ENCODE measurements around the gene SP1. TPM values are rescaled to one million over a fixed set of nuclear protein-coding genes. Genes with fewer than 3 reads are reported as not detected.
"Not testable (repeated sequence)": the region's sequence is repeated elsewhere in the genome, so short reads cannot be mapped to it uniquely, and the experiment has no call there.

The SP1 gene
- total RNA-seq (34.8 TPM), polyA plus RNA-seq (ENCODE audit: insufficient read depth in 1 of 8, insufficient read length in 8 of 8, low replicate concordance in 1 of 8) (10 to 100 TPM; 28.7 to 48.3 (median 37.4) TPM)
- long read RNA-seq, donor 1, partial matches to known transcripts = 9 of 13 reads
- long read RNA-seq, donor 1, other reads (novel, unspliced or antisense) = 0 of 13 reads
- long read RNA-seq, donor 2 = 0 reads
- long read RNA-seq, donor 3, transcript SP1-203 (2 exons, 1,061 nt) = major isoform, 7 of 27 reads
- long read RNA-seq, donor 3, partial matches to known transcripts = 17 of 27 reads
- long read RNA-seq, donor 3, other reads (novel, unspliced or antisense) = 0 of 27 reads
- long read RNA-seq, donor 4, partial matches to known transcripts = 14 of 15 reads
- long read RNA-seq, donor 4, other reads (novel, unspliced or antisense) = 0 of 15 reads
- long read RNA-seq, donor 5, transcript SP1-203 (2 exons, 1,061 nt) = major isoform, 10 of 26 reads
- long read RNA-seq, donor 5, partial matches to known transcripts = 12 of 26 reads
- long read RNA-seq, donor 5, other reads (novel, unspliced or antisense) = 0 of 26 reads
- long read RNA-seq, donor 6, transcript SP1-203 (2 exons, 1,061 nt) = major isoform, 8 of 40 reads
- long read RNA-seq, donor 6, partial matches to known transcripts = 30 of 40 reads
- long read RNA-seq, donor 6, other reads (novel, unspliced or antisense) = 0 of 40 reads
- long read RNA-seq, donor 7, partial matches to known transcripts = 5 of 10 reads
- long read RNA-seq, donor 7, other reads (novel, unspliced or antisense) = 0 of 10 reads
- long read RNA-seq, donor 8, partial matches to known transcripts = 21 of 28 reads
- long read RNA-seq, donor 8, other reads (novel, unspliced or antisense) = 0 of 28 reads
- long read RNA-seq, donor 9, partial matches to known transcripts = 15 of 17 reads
- long read RNA-seq, donor 9, other reads (novel, unspliced or antisense) = 0 of 17 reads
- long read RNA-seq, donor 10, transcript SP1-203 (2 exons, 1,061 nt) = major isoform, 6 of 31 reads
- long read RNA-seq, donor 10, partial matches to known transcripts = 25 of 31 reads
- long read RNA-seq, donor 10, other reads (novel, unspliced or antisense) = 0 of 31 reads
- long read RNA-seq, donor 11, partial matches to known transcripts = 11 of 12 reads
- long read RNA-seq, donor 11, other reads (novel, unspliced or antisense) = 0 of 12 reads

DNA sequence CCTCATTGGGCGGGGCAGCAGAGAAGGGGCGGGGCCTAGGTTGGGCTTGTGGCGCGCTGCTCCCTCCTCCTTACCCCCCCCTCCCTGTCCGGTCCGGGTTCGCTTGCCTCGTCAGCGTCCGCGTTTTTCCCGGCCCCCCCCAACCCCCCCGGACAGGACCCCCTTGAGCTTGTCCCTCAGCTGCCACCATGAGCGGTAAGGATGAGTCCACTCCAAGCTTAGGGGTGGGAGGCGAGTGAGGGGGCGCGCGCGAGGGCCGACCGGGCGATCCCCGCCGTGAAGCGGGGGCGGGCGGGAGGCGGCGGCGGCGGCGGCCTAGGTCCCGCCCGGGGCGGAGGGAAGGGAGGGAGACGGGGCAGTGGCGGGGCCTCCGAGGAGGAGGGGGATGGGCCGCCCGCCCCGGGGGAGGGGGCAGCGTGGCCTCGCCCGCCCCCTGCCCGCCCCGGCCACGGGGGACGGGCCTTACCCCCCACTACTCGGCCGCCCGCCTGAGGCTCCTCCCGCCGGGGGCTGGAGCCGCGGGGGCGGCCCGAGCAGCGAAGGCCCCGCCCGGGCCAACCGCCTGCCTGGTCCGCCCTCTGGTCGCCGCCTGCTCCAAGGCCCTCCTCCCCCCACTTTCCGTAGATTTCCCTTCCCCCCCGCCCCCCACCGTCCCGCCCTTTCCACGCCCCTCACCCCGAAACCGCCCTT is at the start of gene SP1:
Gene SP1 (plus strand): TSS at position 73 of the 690 bp plus-strand sequence. CDS start 116 bp downstream, at position 189.
- Histone ChIP-seq H3K4me1 (ENCODE audit: control insufficient read depth, insufficient read depth, low read length) (peaks cover 32% of the 10 kb centered on the region), H3K9me3 (replicated peaks; ENCODE audit: control insufficient read depth, low read depth, low read length) (no peaks in the 10 kb centered on the region), H3K27ac (ENCODE audit: low read length) (peak within 1 kb of the TSS; percentile 95), H3K4me3 (ENCODE audit: low read length) (peak within 1 kb of the TSS; percentile 59), H3K36me3 (ENCODE audit: control insufficient read depth, insufficient read depth, low read length) (peaks cover 32% of the 10 kb centered on the region), H3K27me3 (ENCODE audit: control insufficient read depth, insufficient read depth, low read length) (no peaks in the 10 kb centered on the region)
- 3% methylated on average over 18 of the region's 71 CpGs for WGBS (ENCODE audit: insufficient coverage)
- peak; percentile 98 for DNase-seq

DNA sequence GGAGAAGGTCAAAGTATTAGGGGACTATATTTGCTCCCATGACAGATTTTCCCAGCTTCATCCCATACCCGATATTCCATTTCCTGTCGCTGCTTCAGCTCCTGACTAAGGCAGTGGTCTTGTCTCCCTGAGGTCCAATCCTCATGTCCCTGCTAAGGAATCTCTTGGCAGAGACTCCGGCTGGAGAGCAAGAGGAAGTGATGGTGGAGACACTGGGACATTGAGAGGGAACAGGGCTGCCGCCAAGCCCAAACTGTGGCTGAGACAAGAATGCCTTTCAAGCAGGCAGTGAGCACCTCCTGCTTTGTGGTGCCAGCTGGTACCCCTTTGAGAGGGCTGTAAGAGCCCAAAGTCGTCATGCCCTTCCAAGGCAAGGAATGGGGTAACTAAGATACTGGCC is 49.3 kb upstream of the SP1 start:
- no peaks in the 10 kb centered on the region for H3K36me3 ChIP-seq (ENCODE audit: control insufficient read depth, insufficient read depth, low read length)
- H3K4me3 ChIP-seq (ENCODE audit: low read length) = no peak overlapping the region
- no peaks in the 10 kb centered on the region for H3K9me3 ChIP-seq (replicated peaks; ENCODE audit: control insufficient read depth, low read depth, low read length)
- 48% methylated on average over 2 of the region's 5 CpGs for WGBS (ENCODE audit: insufficient coverage)
- H3K4me1 ChIP-seq (ENCODE audit: control insufficient read depth, insufficient read depth, low read length) = peaks cover 5% of the 10 kb centered on the region
- peak; percentile 52 for DNase-seq
- H3K27ac ChIP-seq (ENCODE audit: low read length) = peak overlapping the region; percentile 59
- peaks cover 36% of the 10 kb centered on the region for H3K27me3 ChIP-seq (ENCODE audit: control insufficient read depth, insufficient read depth, low read length)

DNA sequence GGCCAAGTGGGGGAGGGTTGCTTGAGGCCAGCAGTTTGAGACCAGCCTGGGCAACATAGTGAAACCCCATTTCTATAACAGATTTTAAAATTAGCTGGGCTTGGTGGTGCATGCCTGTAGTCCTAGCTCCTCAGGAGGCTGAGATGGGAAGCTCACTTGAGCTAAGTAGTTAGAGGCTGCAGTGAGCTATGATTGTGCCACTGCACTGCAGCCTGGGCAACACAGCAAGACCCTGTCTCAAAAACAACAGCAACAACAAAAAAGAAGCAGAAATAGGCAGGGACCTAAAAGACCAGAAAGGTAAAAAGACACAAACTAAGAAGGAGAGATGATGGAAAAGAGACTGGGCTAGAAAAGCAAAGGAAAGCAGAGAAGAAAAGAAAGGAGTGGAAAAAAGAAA is 47.6 kb upstream of the SP1 start:
- H3K27me3 ChIP-seq (ENCODE audit: control insufficient read depth, insufficient read depth, low read length) = peaks cover 48% of the 10 kb centered on the region
- not testable (repeated sequence) for H3K4me3 ChIP-seq (ENCODE audit: low read length); H3K27ac ChIP-seq (ENCODE audit: low read length); H3K9me3 ChIP-seq (replicated peaks; ENCODE audit: control insufficient read depth, low read depth, low read length); DNase-seq; H3K4me1 ChIP-seq (ENCODE audit: control insufficient read depth, insufficient read depth, low read length); H3K36me3 ChIP-seq (ENCODE audit: control insufficient read depth, insufficient read depth, low read length)

DNA sequence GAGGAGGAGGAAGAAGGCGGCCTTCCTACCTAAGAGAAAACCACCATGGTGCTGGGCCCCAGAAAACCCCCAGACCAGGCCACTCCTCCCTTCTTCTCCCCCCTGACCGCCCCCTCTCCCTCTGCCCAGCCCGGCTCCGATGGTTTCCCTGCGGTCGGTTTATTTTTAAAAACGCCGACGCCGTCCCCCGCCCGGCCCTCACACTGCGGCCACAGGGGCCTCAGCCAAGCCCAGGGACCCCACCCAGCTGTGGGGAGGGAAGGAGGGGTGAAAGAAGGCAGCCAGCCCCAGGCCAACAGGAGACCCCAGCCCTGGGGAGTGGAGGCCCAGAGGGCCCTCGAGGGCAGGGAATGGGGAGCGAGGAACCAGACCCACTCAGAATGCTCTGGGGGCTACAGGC is 47.2 kb upstream of the SP1 start:
- H3K27ac ChIP-seq (ENCODE audit: low read length) = no peak overlapping the region
- DNase-seq = no peak
- WGBS (ENCODE audit: insufficient coverage) = 57% methylated on average over 7 of the region's 15 CpGs
- H3K4me3 ChIP-seq (ENCODE audit: low read length) = no peak overlapping the region
- no peaks in the 10 kb centered on the region for H3K9me3 ChIP-seq (replicated peaks; ENCODE audit: control insufficient read depth, low read depth, low read length)
- H3K27me3 ChIP-seq (ENCODE audit: control insufficient read depth, insufficient read depth, low read length) = peaks cover 52% of the 10 kb centered on the region
- peaks cover 8% of the 10 kb centered on the region for H3K4me1 ChIP-seq (ENCODE audit: control insufficient read depth, insufficient read depth, low read length)
- no peaks in the 10 kb centered on the region for H3K36me3 ChIP-seq (ENCODE audit: control insufficient read depth, insufficient read depth, low read length)

DNA sequence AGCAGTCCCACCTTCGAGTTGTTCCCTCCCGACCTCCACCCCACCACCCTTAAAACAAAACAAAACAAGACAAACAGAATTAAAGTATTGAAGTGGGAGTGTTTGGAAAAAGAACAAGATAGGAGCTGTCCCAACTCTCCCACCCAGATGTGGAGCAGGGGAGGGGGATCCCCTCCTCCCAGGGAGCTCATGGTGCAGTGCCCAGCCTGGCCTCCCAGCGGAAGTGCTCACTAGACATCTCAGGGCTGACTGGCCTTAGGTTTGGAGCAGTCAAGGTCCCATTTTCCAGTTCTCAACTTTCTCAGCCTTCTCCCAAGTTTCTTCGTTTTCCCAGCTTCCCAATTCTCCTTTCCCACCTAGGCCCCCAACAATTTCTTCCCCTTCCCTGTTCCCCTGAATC is 46.7 kb upstream of the SP1 start:
- DNase-seq = no peak
- H3K27me3 ChIP-seq (ENCODE audit: control insufficient read depth, insufficient read depth, low read length) = peaks cover 52% of the 10 kb centered on the region
- H3K4me1 ChIP-seq (ENCODE audit: control insufficient read depth, insufficient read depth, low read length) = peaks cover 8% of the 10 kb centered on the region
- H3K36me3 ChIP-seq (ENCODE audit: control insufficient read depth, insufficient read depth, low read length) = no peaks in the 10 kb centered on the region
- H3K9me3 ChIP-seq (replicated peaks; ENCODE audit: control insufficient read depth, low read depth, low read length) = no peaks in the 10 kb centered on the region
- whole genome bisulfite sequencing (ENCODE audit: insufficient coverage) = 68% methylated on average over 2 of the region's 4 CpGs
- no peak overlapping the region for H3K27ac ChIP-seq (ENCODE audit: low read length)
- no peak overlapping the region for H3K4me3 ChIP-seq (ENCODE audit: low read length)

DNA sequence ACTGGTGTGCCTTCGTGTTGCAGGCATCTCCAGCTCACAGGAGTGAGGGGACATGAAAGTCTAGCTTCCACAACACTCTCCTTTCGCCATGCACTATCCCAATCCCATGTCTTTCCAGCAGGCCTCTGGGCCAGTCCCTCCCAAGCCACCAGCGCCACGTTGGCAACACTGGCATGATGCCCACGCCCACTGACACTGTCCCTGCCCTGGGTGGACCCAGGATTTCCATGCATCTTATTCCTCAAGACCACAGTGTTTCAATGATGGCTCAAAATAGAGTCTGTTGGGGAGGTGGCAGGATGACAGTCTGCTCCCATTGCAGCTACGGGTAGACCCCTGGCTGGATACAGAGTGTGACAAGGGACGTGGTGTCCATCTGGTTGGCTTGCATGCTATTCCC is 46.1 kb upstream of the SP1 start:
- Histone ChIP-seq H3K27ac (ENCODE audit: low read length) (no peak overlapping the region), H3K36me3 (ENCODE audit: control insufficient read depth, insufficient read depth, low read length) (no peaks in the 10 kb centered on the region), H3K4me3 (ENCODE audit: low read length) (no peak overlapping the region), H3K27me3 (ENCODE audit: control insufficient read depth, insufficient read depth, low read length) (peaks cover 55% of the 10 kb centered on the region), H3K4me1 (ENCODE audit: control insufficient read depth, insufficient read depth, low read length) (peaks cover 8% of the 10 kb centered on the region), H3K9me3 (replicated peaks; ENCODE audit: control insufficient read depth, low read depth, low read length) (no peaks in the 10 kb centered on the region)
- 84% methylated on average over 4 of the region's 7 CpGs for WGBS (ENCODE audit: insufficient coverage)
- no peak for DNase-seq

DNA sequence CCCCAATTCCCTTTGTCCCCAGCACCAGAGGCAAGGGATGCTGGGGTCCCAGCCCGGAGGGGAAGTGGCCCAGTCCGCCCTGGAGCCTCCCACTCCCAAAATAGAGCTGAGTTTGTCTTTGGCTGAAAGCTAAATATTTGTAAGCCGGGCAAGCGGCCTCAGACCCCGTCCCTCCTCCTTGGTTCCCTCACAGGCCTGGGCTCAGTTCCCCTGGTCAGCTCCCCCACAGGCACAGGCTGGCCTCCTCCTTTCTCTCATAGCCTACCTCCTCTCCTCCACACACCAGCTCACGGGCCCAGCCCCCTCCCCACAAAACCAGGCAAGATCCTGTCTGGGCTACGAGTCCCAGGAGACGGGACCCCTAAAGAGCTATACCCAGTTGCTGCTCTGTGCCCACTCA is 45.2 kb upstream of the SP1 start:
- Histone ChIP-seq H3K36me3 (ENCODE audit: control insufficient read depth, insufficient read depth, low read length) (no peaks in the 10 kb centered on the region), H3K4me3 (ENCODE audit: low read length) (no peak overlapping the region), H3K4me1 (ENCODE audit: control insufficient read depth, insufficient read depth, low read length) (peaks cover 8% of the 10 kb centered on the region), H3K9me3 (replicated peaks; ENCODE audit: control insufficient read depth, low read depth, low read length) (no peaks in the 10 kb centered on the region), H3K27me3 (ENCODE audit: control insufficient read depth, insufficient read depth, low read length) (peaks cover 60% of the 10 kb centered on the region), H3K27ac (ENCODE audit: low read length) (no peak overlapping the region)
- no peak for DNase-seq
- 62% methylated on average over 7 of the region's 8 CpGs for WGBS (ENCODE audit: insufficient coverage)

DNA sequence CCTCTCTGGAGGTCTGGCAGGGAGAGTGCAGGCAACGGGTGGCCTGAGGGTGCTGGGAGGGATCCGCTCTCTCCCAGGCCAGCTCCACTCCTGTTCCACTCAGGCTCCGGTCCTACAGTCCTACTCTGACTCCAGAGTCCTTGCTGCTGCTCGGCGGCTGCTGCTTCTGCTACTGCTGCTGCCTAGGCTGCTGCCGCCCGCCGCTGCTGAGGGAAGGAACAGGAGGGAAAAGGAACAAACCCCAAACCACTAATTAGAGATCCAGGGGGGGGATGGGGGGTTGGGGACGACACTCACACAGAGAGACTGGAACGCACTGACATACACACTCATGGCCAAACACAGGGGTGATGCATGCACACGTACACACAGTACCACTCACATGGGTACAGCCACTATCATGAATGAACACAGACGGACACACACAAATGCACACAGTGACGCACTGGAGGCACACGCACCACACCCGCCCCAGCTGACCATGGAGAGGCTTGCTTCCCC is 43.7 kb upstream of the SP1 start, which contains the start of gene SP7:
Gene SP7 (minus strand): TSS at position 174 of the 501 bp plus-strand sequence. CDS start 708 bp downstream, outside the sequence.
- Histone ChIP-seq H3K27ac (ENCODE audit: low read length) (no peak within 1 kb of the TSS), H3K9me3 (replicated peaks; ENCODE audit: control insufficient read depth, low read depth, low read length) (no peaks in the 10 kb centered on the region), H3K27me3 (ENCODE audit: control insufficient read depth, insufficient read depth, low read length) (peaks cover 56% of the 10 kb centered on the region), H3K4me3 (ENCODE audit: low read length) (no peak within 1 kb of the TSS), H3K36me3 (ENCODE audit: control insufficient read depth, insufficient read depth, low read length) (no peaks in the 10 kb centered on the region), H3K4me1 (ENCODE audit: control insufficient read depth, insufficient read depth, low read length) (peaks cover 8% of the 10 kb centered on the region)
- DNase-seq = no peak
- WGBS (ENCODE audit: insufficient coverage) = 21% methylated on average over 2 of the region's 15 CpGs

DNA sequence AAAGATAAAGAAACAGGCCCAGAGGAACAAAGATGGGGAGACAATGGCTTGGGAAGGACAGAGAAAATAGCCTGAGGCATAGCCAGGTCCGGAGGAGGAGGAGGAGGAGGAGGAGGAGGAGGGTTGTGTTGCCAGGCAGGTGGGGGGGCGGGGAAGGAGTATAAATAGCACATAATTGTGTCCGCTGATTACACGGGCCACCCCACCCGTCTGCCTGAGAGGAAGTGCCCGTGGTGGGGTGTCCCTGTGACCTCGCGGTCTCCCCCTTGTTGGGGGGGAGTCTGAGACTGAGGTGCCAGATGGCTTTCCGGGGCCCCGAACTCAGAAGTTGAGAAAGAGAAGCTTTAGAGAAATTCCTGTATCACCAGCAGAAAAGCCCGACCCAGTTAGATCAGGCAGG is 42.0 kb upstream of the SP1 start:
- Histone ChIP-seq H3K9me3 (replicated peaks; ENCODE audit: control insufficient read depth, low read depth, low read length) (no peaks in the 10 kb centered on the region), H3K4me3 (ENCODE audit: low read length) (no peak overlapping the region), H3K4me1 (ENCODE audit: control insufficient read depth, insufficient read depth, low read length) (peaks cover 8% of the 10 kb centered on the region), H3K36me3 (ENCODE audit: control insufficient read depth, insufficient read depth, low read length) (no peaks in the 10 kb centered on the region), H3K27me3 (ENCODE audit: control insufficient read depth, insufficient read depth, low read length) (peaks cover 50% of the 10 kb centered on the region), H3K27ac (ENCODE audit: low read length) (no peak overlapping the region)
- 46% methylated on average over 4 of the region's 11 CpGs for WGBS (ENCODE audit: insufficient coverage)
- DNase-seq = no peak
